ENCODE results near the gene TMEM271. TPM values are rescaled to one million over a fixed set of nuclear protein-coding genes. Genes with fewer than 3 reads are reported as not detected.

The TMEM271 gene
- total and polyA plus RNA-seq, 2 donors (not counting 3 experiments of a cell fraction or from before 2014, with no cell fraction given): not detected

DNA sequence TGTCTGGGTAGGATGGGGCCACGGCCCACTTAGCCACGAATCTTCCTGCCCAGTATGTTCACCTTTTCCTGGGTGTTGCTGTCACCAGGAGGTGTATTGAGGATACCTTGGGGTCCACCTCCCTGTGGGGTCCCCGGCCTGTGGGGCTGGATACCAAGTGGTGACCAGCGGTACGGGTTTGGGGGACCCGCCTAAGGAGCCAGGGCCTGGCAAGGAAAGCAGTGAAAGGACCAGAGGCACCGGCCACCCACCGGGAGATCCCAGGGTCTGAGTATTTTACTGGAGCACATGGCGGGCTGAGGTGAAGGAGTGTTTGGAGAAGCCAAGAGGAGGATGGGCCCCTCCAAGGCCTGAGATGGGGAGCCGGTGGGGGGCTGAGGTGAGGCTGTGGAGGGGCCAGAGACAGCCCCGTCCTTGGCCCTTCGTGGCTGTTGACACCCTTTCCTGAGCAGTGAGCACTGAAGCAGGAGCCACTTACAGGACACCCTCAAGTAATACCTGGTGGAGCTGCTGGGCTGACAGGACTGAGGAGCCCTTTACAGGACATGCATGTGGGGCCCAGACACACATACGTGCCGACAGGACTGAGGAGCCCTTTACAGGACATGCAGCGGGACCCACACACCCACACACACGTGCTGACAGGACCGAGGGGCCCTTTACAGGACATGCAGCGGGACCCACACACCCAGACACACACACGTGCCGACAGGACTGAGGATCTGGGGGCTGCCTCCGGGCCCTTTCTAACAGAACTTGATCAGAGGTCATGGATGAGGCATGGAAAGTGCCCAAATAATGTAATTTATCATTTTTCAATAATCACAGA is 38.4 kb downstream of the TMEM271 start:
- POLR2A ChIA-PET: no interaction called here
- Histone ChIP-seq H3K4me2 (ENCODE audit: insufficient read depth, low read length) (no peak overlapping the region), H3K27ac (ENCODE audit: insufficient read depth, low read depth, low read length) (no peak overlapping the region), H3K4me3 (replicated peaks in 1 of 3; ENCODE audit: insufficient read depth in 1 of 3, low read depth in 1 of 3, low read length in 3 of 3) (no peak overlapping the region), H2AFZ (ENCODE audit: low read depth, low read length) (no peak overlapping the region), H3K9me3 (replicated peaks; ENCODE audit: control insufficient read depth, insufficient read depth, low read length) (no peaks in the 10 kb centered on the region), H3K27me3 (ENCODE audit: control insufficient read depth in 2 of 2, insufficient read depth in 2 of 2, low read length in 2 of 2) (no peaks in the 10 kb centered on the region), H3K9ac (replicated peaks; ENCODE audit: extremely low read depth, insufficient read depth, low read length) (no peak overlapping the region), H3K4me1 (ENCODE audit: control insufficient read depth, extremely low read depth, insufficient read depth, low read length) (no peaks in the 10 kb centered on the region), H3K36me3 (ENCODE audit: control insufficient read depth in 2 of 2, extremely low read depth in 1 of 2, insufficient read depth in 2 of 2, low read length in 2 of 2) (peaks cover 0 to 19% of the 10 kb centered on the region in 2 experiments), H3K9me1 (replicated peaks; ENCODE audit: control insufficient read depth, extremely low read depth, insufficient read depth, low read length) (no peaks in the 10 kb centered on the region), H4K20me1 (replicated peaks; ENCODE audit: control insufficient read depth, extremely low read depth, insufficient read depth, low read length) (no peaks in the 10 kb centered on the region), H3K79me2 (ENCODE audit: control insufficient read depth, insufficient read depth, low read length) (no peaks in the 10 kb centered on the region)
- no TSS peak for BruUV-seq (replicated peaks)
- intact Hi-C loops (cut with micrococcal nuclease): no loop called here
- no peak for DNase-seq (ENCODE audit: low read depth, low spot score)
- dilution Hi-C loops (cut with MboI; ENCODE audit: extremely low pct_ligation_motif_present, low sequenced_read_pairs): no loop called here
- TF ChIP-seq MYC (IDR thresholded peaks at IDR 0.05; ENCODE audit: low read depth, low read length): no peak
- TF ChIP-seq POLR2AphosphoS5 (IDR thresholded peaks at IDR 0.05; ENCODE audit: insufficient read depth, low read depth, low read length): no peak
- TF ChIP-seq POLR2A (IDR thresholded peaks at IDR 0.05; ENCODE audit: low read depth, low read length): no peak
- no peak for TF ChIP-seq EZH2 (IDR thresholded peaks at IDR 0.05; ENCODE audit: borderline replicate concordance, low read depth, low read length, severe bottlenecking)
- TF ChIP-seq, protein P1, sequence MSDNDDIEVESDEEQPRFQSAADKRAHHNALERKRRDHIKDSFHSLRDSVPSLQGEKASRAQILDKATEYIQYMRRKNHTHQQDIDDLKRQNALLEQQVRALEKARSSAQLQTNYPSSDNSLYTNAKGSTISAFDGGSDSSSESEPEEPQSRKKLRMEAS (IDR thresholded peaks at IDR 0.05; ENCODE audit: insufficient read depth, insufficient read length): no peak
- TF ChIP-seq GATA2 (IDR thresholded peaks at IDR 0.05; ENCODE audit: insufficient read depth, insufficient read length, low read depth, low read length): no peak
- TF ChIP-seq FOS (IDR thresholded peaks at IDR 0.05; ENCODE audit: borderline replicate concordance, insufficient read depth, low read length): no peak
- no peak for TF ChIP-seq JUN (IDR thresholded peaks at IDR 0.05; ENCODE audit: borderline replicate concordance, insufficient read depth, insufficient read length, low read depth)
- TF ChIP-seq, protein P2, sequence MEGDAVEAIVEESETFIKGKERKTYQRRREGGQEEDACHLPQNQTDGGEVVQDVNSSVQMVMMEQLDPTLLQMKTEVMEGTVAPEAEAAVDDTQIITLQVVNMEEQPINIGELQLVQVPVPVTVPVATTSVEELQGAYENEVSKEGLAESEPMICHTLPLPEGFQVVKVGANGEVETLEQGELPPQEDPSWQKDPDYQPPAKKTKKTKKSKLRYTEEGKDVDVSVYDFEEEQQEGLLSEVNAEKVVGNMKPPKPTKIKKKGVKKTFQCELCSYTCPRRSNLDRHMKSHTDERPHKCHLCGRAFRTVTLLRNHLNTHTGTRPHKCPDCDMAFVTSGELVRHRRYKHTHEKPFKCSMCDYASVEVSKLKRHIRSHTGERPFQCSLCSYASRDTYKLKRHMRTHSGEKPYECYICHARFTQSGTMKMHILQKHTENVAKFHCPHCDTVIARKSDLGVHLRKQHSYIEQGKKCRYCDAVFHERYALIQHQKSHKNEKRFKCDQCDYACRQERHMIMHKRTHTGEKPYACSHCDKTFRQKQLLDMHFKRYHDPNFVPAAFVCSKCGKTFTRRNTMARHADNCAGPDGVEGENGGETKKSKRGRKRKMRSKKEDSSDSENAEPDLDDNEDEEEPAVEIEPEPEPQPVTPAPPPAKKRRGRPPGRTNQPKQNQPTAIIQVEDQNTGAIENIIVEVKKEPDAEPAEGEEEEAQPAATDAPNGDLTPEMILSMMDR (IDR thresholded peaks at IDR 0.05; ENCODE audit: extremely low read depth in 1 of 2, insufficient read depth in 1 of 2, low read depth in 1 of 2, low read length in 2 of 2): no peak
- no peak for FAIRE-seq
- CTCF ChIA-PET: no interaction called here

Measured in endothelial cell of umbilical vein (primary cell).